OCI-LY7 (cell line): ENCODE measurements around the gene NCAN. TPM values are rescaled to one million over a fixed set of nuclear protein-coding genes. Genes with fewer than 3 reads are reported as not detected.

ENCODE experiments used
- BruUV-seq: library from RNA; stranded (reverse); fragments of 400-500 nt; replicated peaks from 2 replicates; lab custom pipeline; 2021; lab: Mats Ljungman, UMichigan
- CTCF ChIA-PET: fragments of 300-600 bp; sonication (Branson Sonifier 250); formaldehyde crosslinking; loops from one replicate; lab custom pipeline; 2022; ENCODE audit warnings: antibody characterized with exemption; ENCODE audit not compliant: unreplicated experiment; lab: Charles Lee
- POLR2A ChIA-PET: fragments of 300-600 bp; sonication (Branson Sonifier 250); formaldehyde crosslinking; loops from one replicate; lab custom pipeline; 2022; ENCODE audit warnings: antibody characterized with exemption; lab: Charles Lee
- DNase-seq: peaks from one replicate; pipeline ENCODE4 v3.0.0-alpha.2; 2015; ENCODE audit warnings: low spot score
- H2AFZ ChIP-seq: fragments of 200-600 bp; sonication (generic), shearing (Covaris generic); 2 replicates; pipeline ENCODE4 v1.6.1; 2014; ENCODE audit warnings: mild to moderate bottlenecking, antibody characterized with exemption, low read length, moderate library complexity
- H3K27ac ChIP-seq: fragments of 200-600 bp; sonication (generic); 2 replicates; pipeline ENCODE4 v1.5.1; 2014; ENCODE audit warnings: mixed run types, low read depth, mild to moderate bottlenecking, moderate library complexity, low read length, inconsistent platforms; ENCODE audit not compliant: poor library complexity, severe bottlenecking
- H3K36me3 ChIP-seq: fragments of 200-600 bp; sonication (generic); 2 replicates; pipeline ENCODE4 v1.6.1; 2014; ENCODE audit warnings: mild to moderate bottlenecking, antibody characterized with exemption, low read length, moderate library complexity, mixed read lengths; ENCODE audit not compliant: insufficient read depth
- H3K4me1 ChIP-seq: fragments of 200-600 bp; sonication (generic); 2 replicates; pipeline ENCODE4 v1.5.1; 2014; ENCODE audit warnings: mild to moderate bottlenecking, low read length; ENCODE audit not compliant: insufficient read depth, poor library complexity, severe bottlenecking
- H3K4me2 ChIP-seq: fragments of 200-600 bp; sonication (generic); 2 replicates; pipeline ENCODE4 v1.6.1; 2014; ENCODE audit warnings: mild to moderate bottlenecking, low read length
- H3K4me3 ChIP-seq: fragments of 200-600 bp; sonication (generic); 2 replicates; pipeline ENCODE4 v1.5.1; 2014; ENCODE audit warnings: mild to moderate bottlenecking, low read depth, low read length; ENCODE audit not compliant: poor library complexity, severe bottlenecking
- H3K79me2 ChIP-seq: fragments of 200-600 bp; sonication (generic); 2 replicates; pipeline ENCODE4 v1.6.1; 2016; ENCODE audit warnings: low read depth, mild to moderate bottlenecking, low read length, moderate library complexity, mixed read lengths; ENCODE audit not compliant: insufficient read depth
- H3K9me2 ChIP-seq: fragments of 200-600 bp; sonication (generic); 2 replicates; pipeline ENCODE4 v1.6.1; 2016; ENCODE audit warnings: mild to moderate bottlenecking, low read length, mixed read lengths; ENCODE audit not compliant: insufficient read depth
- H3K9me3 ChIP-seq: fragments of 200-600 bp; sonication (generic); 2 replicates; pipeline ENCODE4 v1.6.1; 2014; ENCODE audit warnings: mild to moderate bottlenecking, mixed run types, low read length, mixed read lengths
- H4K20me1 ChIP-seq: fragments of 200-600 bp; sonication (generic); 2 replicates; pipeline ENCODE4 v1.6.1; 2014; ENCODE audit warnings: mild to moderate bottlenecking, antibody characterized with exemption, low read length, moderate library complexity, mixed read lengths; ENCODE audit not compliant: insufficient read depth
- EZH2phosphoT487 ChIP-seq: fragments of 200-600 bp; sonication (generic); IDR thresholded peaks from 2 replicates; pipeline ENCODE4 v1.6.1; 2018; ENCODE audit warnings: low read depth, borderline replicate concordance, mild to moderate bottlenecking, mixed run types, antibody characterized with exemption, low read length, moderate library complexity, mixed read lengths
- intact Hi-C: fragments of 100-400 bp; cut with micrococcal nuclease; formaldehyde crosslinking; loops from one replicate; pipeline ENCODE4 v1.10.0; 2022; ENCODE audit not compliant: unreplicated experiment
- total RNA-seq, 2 experiments: library from RNA; depleted of rRNA in 1 of 2; stranded (reverse); fragments of >200 nt in 1 of 2; shearing (Covaris generic) in 1 of 2; gene quantifications; 2 replicates each; pipeline ENCODE4 v1.2.3, GENCODE V29; 2014 to 2022
- TF ChIP-seq, protein P1 (sequence below): fragments of 200-600 bp; sonication (generic); conservative IDR thresholded peaks from 2 replicates; pipeline ENCODE4 v1.5.1; 2014; ENCODE audit warnings: mild to moderate bottlenecking, antibody characterized with exemption, low read length, moderate library complexity, mixed read lengths

The NCAN gene
- total RNA-seq, 2 experiments from 2014 or later: not detected

DNA sequence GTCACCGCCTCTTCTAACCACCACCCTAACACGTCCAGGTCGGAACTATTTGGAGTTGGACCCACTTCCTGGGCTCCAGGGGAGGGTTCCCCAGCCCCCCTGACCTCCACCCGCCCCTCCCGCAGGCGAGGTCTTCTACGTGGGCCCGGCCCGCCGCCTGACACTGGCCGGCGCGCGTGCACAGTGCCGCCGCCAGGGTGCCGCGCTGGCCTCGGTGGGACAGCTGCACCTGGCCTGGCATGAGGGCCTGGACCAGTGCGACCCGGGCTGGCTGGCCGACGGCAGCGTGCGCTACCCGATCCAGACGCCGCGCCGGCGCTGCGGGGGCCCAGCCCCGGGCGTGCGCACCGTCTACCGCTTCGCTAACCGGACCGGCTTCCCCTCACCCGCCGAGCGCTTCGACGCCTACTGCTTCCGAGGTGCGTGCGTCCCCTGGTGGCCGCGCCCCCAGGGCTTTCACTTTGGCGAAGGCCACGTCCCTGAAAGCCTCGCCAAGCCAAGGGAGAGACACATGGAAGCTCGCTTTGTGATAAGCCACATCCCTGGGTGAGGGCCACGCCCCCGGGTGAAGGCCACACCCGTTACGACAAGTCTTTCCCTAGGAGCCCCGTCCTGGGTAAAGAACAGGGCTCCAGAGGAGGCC lies 13.2 kb downstream of the NCAN start:
- Histone ChIP-seq H3K9me3 (no peaks in the 10 kb centered on the region), H3K27ac (no peak overlapping the region), H3K79me2 (no peaks in the 10 kb centered on the region), H3K9me2 (no peaks in the 10 kb centered on the region), H3K4me3 (no peak overlapping the region), H3K4me2 (peak overlapping the region; percentile 20; the same call in 1 of the 2 replicates), H3K4me1 (no peaks in the 10 kb centered on the region), H2AFZ (no peak overlapping the region), H3K36me3 (no peaks in the 10 kb centered on the region), H4K20me1 (no peaks in the 10 kb centered on the region)
- no peak for DNase-seq
- no peak for TF ChIP-seq EZH2phosphoT487
- TF ChIP-seq, protein P1, sequence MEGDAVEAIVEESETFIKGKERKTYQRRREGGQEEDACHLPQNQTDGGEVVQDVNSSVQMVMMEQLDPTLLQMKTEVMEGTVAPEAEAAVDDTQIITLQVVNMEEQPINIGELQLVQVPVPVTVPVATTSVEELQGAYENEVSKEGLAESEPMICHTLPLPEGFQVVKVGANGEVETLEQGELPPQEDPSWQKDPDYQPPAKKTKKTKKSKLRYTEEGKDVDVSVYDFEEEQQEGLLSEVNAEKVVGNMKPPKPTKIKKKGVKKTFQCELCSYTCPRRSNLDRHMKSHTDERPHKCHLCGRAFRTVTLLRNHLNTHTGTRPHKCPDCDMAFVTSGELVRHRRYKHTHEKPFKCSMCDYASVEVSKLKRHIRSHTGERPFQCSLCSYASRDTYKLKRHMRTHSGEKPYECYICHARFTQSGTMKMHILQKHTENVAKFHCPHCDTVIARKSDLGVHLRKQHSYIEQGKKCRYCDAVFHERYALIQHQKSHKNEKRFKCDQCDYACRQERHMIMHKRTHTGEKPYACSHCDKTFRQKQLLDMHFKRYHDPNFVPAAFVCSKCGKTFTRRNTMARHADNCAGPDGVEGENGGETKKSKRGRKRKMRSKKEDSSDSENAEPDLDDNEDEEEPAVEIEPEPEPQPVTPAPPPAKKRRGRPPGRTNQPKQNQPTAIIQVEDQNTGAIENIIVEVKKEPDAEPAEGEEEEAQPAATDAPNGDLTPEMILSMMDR: peak; percentile 40; the same call in 1 of the 2 replicates
- POLR2A ChIA-PET: interaction anchor here (1.2 kb wide), 1 partner anchor 30 kb away, joined by 3 read pairs; no protein-coding TSS in a partner anchor
- intact Hi-C loops: loop anchor here (1.0 kb wide), 1 partner anchor 39 kb away; no protein-coding TSS in a partner anchor
- CTCF ChIA-PET: no interaction called here
- no TSS peak for BruUV-seq

DNA sequence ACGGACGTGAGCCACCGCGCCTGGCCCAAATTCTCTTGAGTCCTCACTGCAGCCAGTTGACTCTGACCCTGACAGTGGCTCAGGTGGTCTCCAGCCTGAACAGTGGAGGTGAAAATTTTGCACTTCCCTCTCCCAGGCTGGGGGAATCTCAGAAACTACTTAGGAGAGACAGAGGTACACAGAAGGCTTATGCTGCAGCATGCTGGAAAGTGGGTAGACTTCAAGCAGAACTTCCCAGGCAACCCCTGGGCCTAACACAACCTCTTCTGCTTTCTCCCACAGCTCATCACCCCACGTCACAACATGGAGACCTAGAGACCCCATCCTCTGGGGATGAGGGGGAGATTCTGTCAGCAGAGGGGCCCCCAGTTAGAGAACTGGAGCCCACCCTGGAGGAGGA lies 14.4 kb downstream of the NCAN start:
- no peak overlapping the region for H3K4me3 ChIP-seq
- TF ChIP-seq EZH2phosphoT487: no peak
- TF ChIP-seq, protein P1: no peak
- no TSS peak for BruUV-seq
- H4K20me1 ChIP-seq: no peaks in the 10 kb centered on the region
- no peaks in the 10 kb centered on the region for H3K9me3 ChIP-seq
- no peak for DNase-seq
- no peaks in the 10 kb centered on the region for H3K4me1 ChIP-seq
- ChIA-PET POLR2A (interaction anchor here (1.2 kb wide), 1 partner anchor 31 kb away, joined by 3 read pairs; no protein-coding TSS in a partner anchor), CTCF (no interaction called here)
- H3K9me2 ChIP-seq: no peaks in the 10 kb centered on the region
- H3K36me3 ChIP-seq: no peaks in the 10 kb centered on the region
- H3K79me2 ChIP-seq: no peaks in the 10 kb centered on the region
- H2AFZ ChIP-seq: no peak overlapping the region
- H3K27ac ChIP-seq: no peak overlapping the region
- intact Hi-C loops: no loop called here
- no peak overlapping the region for H3K4me2 ChIP-seq

GRCh38 chr19:19226663-19227062 lies 14.9 kb downstream of the NCAN start:
- Histone ChIP-seq H3K36me3 (no peaks in the 10 kb centered on the region), H3K4me2 (no peak overlapping the region), H3K4me1 (no peaks in the 10 kb centered on the region), H3K9me2 (no peaks in the 10 kb centered on the region), H4K20me1 (no peaks in the 10 kb centered on the region), H3K9me3 (no peaks in the 10 kb centered on the region), H3K79me2 (no peaks in the 10 kb centered on the region), H3K4me3 (no peak overlapping the region), H3K27ac (no peak overlapping the region), H2AFZ (no peak overlapping the region)
- TF ChIP-seq, protein P1: no peak
- TF ChIP-seq EZH2phosphoT487: no peak
- DNase-seq: no peak
- no TSS peak for BruUV-seq
- POLR2A ChIA-PET: no interaction called here
- intact Hi-C loops: no loop called here
- CTCF ChIA-PET: no interaction called here
